ENCODE results near the gene CD109. TPM values are rescaled to one million over a fixed set of nuclear protein-coding genes. Genes with fewer than 3 reads are reported as not detected.

Gene CD109
- total RNA-seq, 4 donors from 2014 or later: 1.3 to 3.8 (median 2.8) TPM

GRCh38 chr6:73766040-73766439, 70.0 kb downstream of the CD109 start:
- Histone ChIP-seq H3K4me3 (no peak overlapping the region), H3K9me3 (no peaks in the 10 kb centered on the region), H3K27ac (no peak overlapping the region), H3K27me3 (no peaks in the 10 kb centered on the region), H3K36me3 (no peaks in the 10 kb centered on the region), H3K4me1 (no peaks in the 10 kb centered on the region)
- no peak for TF ChIP-seq CTCF (IDR thresholded peaks at IDR 0.05 in 4 of 5, conservative IDR thresholded peaks at IDR 0.05 in 1 of 5)
- TF ChIP-seq POLR2A (IDR thresholded peaks at IDR 0.05): no peak
- DNase-seq (no peak), ATAC-seq (no peak)
- in situ Hi-C loops (cut with MboI; ENCODE audit: low sequenced_read_pairs in 4 of 4): no loop called here
- intact Hi-C loops (cut with DNase I; ENCODE audit: low total_unique reads): no loop called here

- Histone ChIP-seq H3K27ac (no peak overlapping the region), H3K36me3 (no peaks in the 10 kb centered on the region), H3K4me1 (no peaks in the 10 kb centered on the region), H3K4me3 (no peak overlapping the region), H3K9me3 (no peaks in the 10 kb centered on the region), H3K27me3 (no peaks in the 10 kb centered on the region)
- in situ Hi-C loops (cut with MboI; ENCODE audit: low sequenced_read_pairs in 4 of 4): no loop called here
- no peak for ATAC-seq
- no peak for DNase-seq
- TF ChIP-seq POLR2A (IDR thresholded peaks at IDR 0.05): no peak
- intact Hi-C loops (cut with DNase I; ENCODE audit: low total_unique reads): no loop called here
Observed at GRCh38 chr6:73768558-73768957, 72.6 kb downstream of the CD109 start.

- no peaks in the 10 kb centered on the region for H3K27me3 ChIP-seq
- no peak overlapping the region for H3K27ac ChIP-seq
- ATAC-seq (no peak), DNase-seq (no peak)
- H3K36me3 ChIP-seq: no peaks in the 10 kb centered on the region
- TF ChIP-seq CTCF (IDR thresholded peaks at IDR 0.05 in 4 of 5, conservative IDR thresholded peaks at IDR 0.05 in 1 of 5): no peak
- TF ChIP-seq POLR2A (IDR thresholded peaks at IDR 0.05): no peak
- H3K4me3 ChIP-seq: no peak overlapping the region
- intact Hi-C loops (cut with DNase I; ENCODE audit: low total_unique reads): no loop called here
- H3K9me3 ChIP-seq: no peaks in the 10 kb centered on the region
- no peaks in the 10 kb centered on the region for H3K4me1 ChIP-seq
- in situ Hi-C loops (cut with MboI; ENCODE audit: low sequenced_read_pairs in 4 of 4): no loop called here
Observed at GRCh38 chr6:73769976-73770375, 74.0 kb downstream of the CD109 start.

GRCh38 chr6:73774311-73774774, 78.3 kb downstream of the CD109 start:
- intact Hi-C loops (cut with DNase I; ENCODE audit: low total_unique reads) (no loop called here), in situ Hi-C loops (cut with MboI; ENCODE audit: low sequenced_read_pairs in 4 of 4) (no loop called here)
- Histone ChIP-seq H3K36me3 (no peaks in the 10 kb centered on the region), H3K4me3 (no peak overlapping the region), H3K4me1 (no peaks in the 10 kb centered on the region), H3K9me3 (no peaks in the 10 kb centered on the region), H3K27ac (no peak overlapping the region), H3K27me3 (no peaks in the 10 kb centered on the region)
- TF ChIP-seq CTCF (IDR thresholded peaks at IDR 0.05 in 4 of 5, conservative IDR thresholded peaks at IDR 0.05 in 1 of 5) (no peak), POLR2A (IDR thresholded peaks at IDR 0.05) (no peak)
- ATAC-seq (peak; percentile 65 to 75), DNase-seq (peak; percentile 4 to 26)

- H3K27me3 ChIP-seq: no peaks in the 10 kb centered on the region
- no peaks in the 10 kb centered on the region for H3K4me1 ChIP-seq
- intact Hi-C loops (cut with DNase I; ENCODE audit: low total_unique reads): no loop called here
- no peak overlapping the region for H3K27ac ChIP-seq
- H3K4me3 ChIP-seq: no peak overlapping the region
- no peak for DNase-seq
- no peak for TF ChIP-seq CTCF (IDR thresholded peaks at IDR 0.05 in 4 of 5, conservative IDR thresholded peaks at IDR 0.05 in 1 of 5)
- no peak for TF ChIP-seq POLR2A (IDR thresholded peaks at IDR 0.05)
- in situ Hi-C loops (cut with MboI; ENCODE audit: low sequenced_read_pairs in 4 of 4): no loop called here
- H3K36me3 ChIP-seq: no peaks in the 10 kb centered on the region
- ATAC-seq: no peak
- no peaks in the 10 kb centered on the region for H3K9me3 ChIP-seq
Observed at GRCh38 chr6:73779943-73780342, 83.9 kb downstream of the CD109 start.

Data from gastrocnemius medialis (tissue), 4 donors.